Endodermal cell (in vitro differentiated cells): ENCODE measurements around the gene SCAMP1. TPM values are rescaled to one million over a fixed set of nuclear protein-coding genes. Genes with fewer than 3 reads are reported as not detected.

ENCODE experiments used
- DNase-seq: peaks from one replicate; pipeline ENCODE4 v3.0.0-alpha.2; 2017
- H3K27ac ChIP-seq: 2 replicates; pipeline ENCODE4 v1.5.1; 2013; ENCODE audit warnings: mild to moderate bottlenecking, low read depth, low read length, moderate library complexity
- H3K27me3 ChIP-seq: 2 replicates; pipeline ENCODE4 v1.6.1; 2013; ENCODE audit warnings: mild to moderate bottlenecking, low read length, moderate library complexity; ENCODE audit not compliant: insufficient read depth, control insufficient read depth, poor library complexity, severe bottlenecking
- H3K36me3 ChIP-seq: 2 replicates; pipeline ENCODE4 v1.7.0; 2013; ENCODE audit warnings: mild to moderate bottlenecking, low read length, moderate library complexity; ENCODE audit not compliant: control insufficient read depth, insufficient read depth
- H3K4me1 ChIP-seq: one replicate; pipeline ENCODE4 v1.7.0; 2013; ENCODE audit warnings: low read length; ENCODE audit not compliant: control insufficient read depth, insufficient read depth
- H3K4me3 ChIP-seq: 2 replicates; pipeline ENCODE4 v1.5.1; 2013; ENCODE audit warnings: mild to moderate bottlenecking, low read length, moderate library complexity
- H3K9ac ChIP-seq: 2 replicates; pipeline ENCODE4 v1.6.1; 2013; ENCODE audit warnings: mild to moderate bottlenecking, low read length, moderate library complexity; ENCODE audit not compliant: poor library complexity, severe bottlenecking; ENCODE audit errors: extremely low read depth
- H3K9me3 ChIP-seq: 2 replicates; pipeline ENCODE4 v1.6.1; 2013; ENCODE audit warnings: mild to moderate bottlenecking, low read length, moderate library complexity; ENCODE audit not compliant: control insufficient read depth
- H3K27ac Mint-ChIP-seq: 2 replicates; pipeline ENCODE4 v1.8.0; 2020; ENCODE audit warnings: mixed read lengths
- H3K27me3 Mint-ChIP-seq: 2 replicates; pipeline ENCODE4 v1.8.0; 2021; ENCODE audit warnings: mild to moderate bottlenecking, mixed read lengths; ENCODE audit not compliant: insufficient read depth
- H3K36me3 Mint-ChIP-seq: 2 replicates; pipeline ENCODE4 v1.8.0; 2020; ENCODE audit warnings: low read depth, mixed read lengths
- H3K4me1 Mint-ChIP-seq: 2 replicates; pipeline ENCODE4 v1.8.0; 2020; ENCODE audit warnings: mixed read lengths
- H3K4me3 Mint-ChIP-seq: 2 replicates; pipeline ENCODE4 v1.8.0; 2020; ENCODE audit warnings: mild to moderate bottlenecking, moderate library complexity, mixed read lengths
- H3K9me3 Mint-ChIP-seq: 2 replicates; pipeline ENCODE4 v1.8.0; 2020; ENCODE audit warnings: mild to moderate bottlenecking, mixed read lengths
- CTCF ChIP-seq: fragments of 200-600 bp; sonication (generic); conservative IDR thresholded peaks from 2 replicates; pipeline ENCODE4 v1.5.0; 2021; ENCODE audit warnings: antibody characterized with exemption, mild to moderate bottlenecking
- WGBS, 2 experiments: methylation state at CpG; one replicate each; pipeline versions ENCODE4 v1.1.5 to v1.1.7; 2013; ENCODE audit warnings: missing lambda C conversion rate in 2 of 2, mixed read lengths in 1 of 2; ENCODE audit not compliant: insufficient coverage in 1 of 2, insufficient read length in 1 of 2; 5-methylcytosine and 5-hydroxymethylcytosine counted together
- total RNA-seq, 2 donors: library from RNA; stranded (reverse); fragmentation: NEBNext Ultra II Directional in 1 of 2; extraction: Animal tissue kit (Norgen Biotek cat#: 25700) in 1 of 2; gene quantifications; 2 replicates in 1 of 2; 3 replicates in 1 of 2; pipeline ENCODE4 v1.2.1, GENCODE V29; 2021

The SCAMP1 gene
- total RNA-seq, 2 donors from 2014 or later = 53.3 to 56.4 TPM

- peak; percentile 80 for DNase-seq
- 38 to 68% methylated on average over 6 of the region's 6 CpGs for WGBS, 2 experiments
- H3K4me1 Mint-ChIP-seq = peaks cover 68% of the 10 kb centered on the region
Observed at GRCh38 chr5:78495800-78496199, 135.4 kb downstream of the SCAMP1 start.

DNA sequence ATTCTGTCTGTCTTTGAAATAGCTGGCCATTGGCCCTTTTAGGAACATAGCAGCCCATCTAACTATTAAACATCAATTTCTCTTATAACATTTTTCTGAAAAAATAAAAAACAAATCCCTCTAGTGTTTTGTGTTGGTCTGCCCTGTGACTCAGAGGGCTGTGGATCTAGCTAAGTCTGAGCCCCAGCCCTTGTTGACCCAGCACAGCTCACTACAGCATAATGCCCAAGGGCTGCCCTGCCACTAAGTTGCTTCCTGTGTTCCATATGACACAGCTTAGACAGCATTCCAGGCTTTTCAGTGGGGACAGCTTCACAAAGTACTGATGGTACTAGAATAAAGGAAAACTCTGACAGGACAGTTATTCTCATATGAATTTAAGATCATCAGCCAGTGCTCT is 136.0 kb downstream of the SCAMP1 start:
- Mint-ChIP-seq H3K4me1 (peaks cover 66% of the 10 kb centered on the region), H3K4me3 (no peak overlapping the region), H3K27ac (peak overlapping the region; percentile 65), H3K27me3 (no peaks in the 10 kb centered on the region), H3K36me3 (peaks cover 47% of the 10 kb centered on the region), H3K9me3 (no peaks in the 10 kb centered on the region)
- Histone ChIP-seq H3K36me3 (peaks cover 64% of the 10 kb centered on the region), H3K27ac (no peak overlapping the region), H3K9me3 (no peaks in the 10 kb centered on the region), H3K4me3 (no peak overlapping the region), H3K9ac (no peak overlapping the region), H3K27me3 (no peaks in the 10 kb centered on the region), H3K4me1 (peaks cover 23% of the 10 kb centered on the region)
- no peak for TF ChIP-seq CTCF
- DNase-seq = no peak

More at GRCh38 chr5:78495800-78496199, 135.4 kb downstream of the SCAMP1 start:
- Mint-ChIP-seq H3K4me3 (no peak overlapping the region), H3K27ac (peak overlapping the region; percentile 65), H3K9me3 (no peaks in the 10 kb centered on the region), H3K27me3 (no peaks in the 10 kb centered on the region), H3K36me3 (peaks cover 50% of the 10 kb centered on the region)
- peaks cover 23% of the 10 kb centered on the region for H3K4me1 ChIP-seq
- H3K9me3 ChIP-seq = no peaks in the 10 kb centered on the region
- peaks cover 69% of the 10 kb centered on the region for H3K36me3 ChIP-seq
- H3K4me3 ChIP-seq = no peak overlapping the region
- no peak overlapping the region for H3K27ac ChIP-seq
- H3K27me3 ChIP-seq = no peaks in the 10 kb centered on the region
- no peak overlapping the region for H3K9ac ChIP-seq
- TF ChIP-seq CTCF = no peak

DNA sequence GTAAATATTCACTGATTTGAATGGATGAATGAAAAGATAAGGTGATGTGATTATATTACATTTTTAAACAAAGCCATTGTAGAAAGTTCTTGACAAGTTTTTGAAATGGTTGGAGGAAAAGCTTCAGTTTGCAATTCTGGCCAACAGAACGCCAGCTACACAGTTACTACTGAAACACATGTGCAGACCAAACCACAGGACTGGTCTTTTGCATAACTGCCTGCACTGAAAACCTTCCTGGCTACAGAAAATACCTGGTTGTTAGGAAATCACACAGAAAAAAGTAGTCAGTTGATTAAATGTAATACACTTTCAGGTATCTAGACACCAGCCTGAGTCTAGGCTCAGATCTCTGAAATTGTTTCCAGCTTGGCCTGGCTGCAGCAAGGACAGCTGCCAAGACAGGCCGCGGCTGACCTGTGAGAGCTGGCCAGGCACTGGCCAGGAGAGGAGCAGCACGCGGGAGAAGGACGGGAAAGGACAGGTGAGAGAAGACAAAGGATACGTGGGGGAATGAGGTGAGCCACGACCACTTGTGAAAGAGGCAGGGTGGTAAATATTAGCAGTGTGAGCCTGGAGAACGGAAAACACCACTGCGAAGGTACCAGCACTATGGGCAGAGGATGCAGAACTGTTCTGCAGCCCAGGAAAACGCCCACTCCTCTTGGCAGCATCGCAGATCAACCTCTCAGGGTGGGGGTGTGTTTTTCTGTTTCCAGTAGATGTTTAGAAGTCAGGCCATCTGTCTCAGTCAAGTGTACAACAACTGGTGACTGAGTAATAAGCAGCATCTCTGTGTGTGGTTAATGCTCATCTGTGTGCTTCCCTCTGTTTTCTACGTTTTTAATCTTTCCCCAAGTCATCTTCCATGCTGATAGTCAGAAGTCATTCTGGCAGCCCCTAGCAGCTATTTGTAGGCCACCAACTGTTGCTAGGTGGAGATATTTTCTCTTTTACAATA is 137.4 kb downstream of the SCAMP1 start:
- peaks cover 41% of the 10 kb centered on the region for H3K36me3 Mint-ChIP-seq
- H3K4me1 ChIP-seq = peaks cover 32% of the 10 kb centered on the region
- no peaks in the 10 kb centered on the region for H3K9me3 ChIP-seq
- TF ChIP-seq CTCF = no peak
- no peak for DNase-seq
- WGBS, 2 experiments = 91 to 92% methylated on average over 12 to 13 of the region's 13 CpGs
- no peaks in the 10 kb centered on the region for H3K9me3 Mint-ChIP-seq
- H3K4me1 Mint-ChIP-seq = peaks cover 76% of the 10 kb centered on the region
- no peaks in the 10 kb centered on the region for H3K27me3 Mint-ChIP-seq
- peak overlapping the region; percentile 11 for H3K4me3 Mint-ChIP-seq
- H3K4me3 ChIP-seq = no peak overlapping the region
- no peak overlapping the region for H3K27ac ChIP-seq
- H3K9ac ChIP-seq = no peak overlapping the region
- H3K36me3 ChIP-seq = peaks cover 54% of the 10 kb centered on the region
- H3K27me3 ChIP-seq = no peaks in the 10 kb centered on the region
- peak overlapping the region; percentile 14 for H3K27ac Mint-ChIP-seq
